ENCODE measurements around the gene COL20A1. TPM values are rescaled to one million over a fixed set of nuclear protein-coding genes. Genes with fewer than 3 reads are reported as not detected.

COL20A1 gene
- total and polyA plus RNA-seq, 2 donors (not counting 1 experiment from before 2014, with no cell fraction given) = not detected

GRCh38 chr20:63363981-63364561 lies 71.1 kb downstream of the COL20A1 start:
- no peak overlapping the region for H3K4me3 ChIP-seq (replicated peaks in 1 of 4; ENCODE audit: control extremely low read depth in 1 of 4, insufficient read depth in 1 of 4, low read depth in 3 of 4, low read length in 4 of 4)
- no peak overlapping the region for H3K27ac ChIP-seq (ENCODE audit: insufficient read depth, low read length)
- H3K9ac ChIP-seq (ENCODE audit: insufficient read depth, low read length) = no peak overlapping the region
- no peak for DNase-seq (ENCODE audit: low read depth in 2 of 2)
- H4K20me1 ChIP-seq (ENCODE audit: control insufficient read depth, extremely low read depth, insufficient read depth, low read length) = no peaks in the 10 kb centered on the region
- no peaks in the 10 kb centered on the region for H3K36me3 ChIP-seq (ENCODE audit: control insufficient read depth, insufficient read depth, low read length)
- no peaks in the 10 kb centered on the region for H3K9me3 ChIP-seq (ENCODE audit: control insufficient read depth, insufficient read depth, low read depth, low read length)
- no peak for TF ChIP-seq CTCF (conservative IDR thresholded peaks at IDR 0.05 in 1 of 2, IDR thresholded peaks at IDR 0.05 in 1 of 2; ENCODE audit: low read depth in 1 of 2, low read length in 2 of 2)
- no peak for TF ChIP-seq EZH2 (IDR thresholded peaks at IDR 0.05; ENCODE audit: low read length, missing control alignments)
- no peaks in the 10 kb centered on the region for H3K4me1 ChIP-seq (ENCODE audit: control insufficient read depth, extremely low read depth, insufficient read depth, low read length)
- H3K4me2 ChIP-seq (ENCODE audit: extremely low read depth, insufficient read depth, low read length) = no peak overlapping the region
- no peaks in the 10 kb centered on the region for H3K79me2 ChIP-seq (ENCODE audit: control insufficient read depth, insufficient read depth, low read length)
- H3K27me3 ChIP-seq (ENCODE audit: control insufficient read depth, insufficient read depth, low read length) = no peaks in the 10 kb centered on the region
- no peak overlapping the region for H2AFZ ChIP-seq (ENCODE audit: low read length)

- H3K27me3 ChIP-seq (ENCODE audit: control insufficient read depth, insufficient read depth, low read length) = no peaks in the 10 kb centered on the region
Measured at GRCh38 chr20:63364801-63365585, 72.0 kb downstream of the COL20A1 start.

More at GRCh38 chr20:63364801-63365585, 72.0 kb downstream of the COL20A1 start:
- no peak overlapping the region for H3K27ac ChIP-seq (ENCODE audit: insufficient read depth, low read length)
- H3K4me2 ChIP-seq (ENCODE audit: extremely low read depth, insufficient read depth, low read length) = no peak overlapping the region
- H3K4me3 ChIP-seq (replicated peaks in 1 of 4; ENCODE audit: control extremely low read depth in 1 of 4, insufficient read depth in 1 of 4, low read depth in 3 of 4, low read length in 4 of 4) = no peak overlapping the region
- H3K4me1 ChIP-seq (ENCODE audit: control insufficient read depth, extremely low read depth, insufficient read depth, low read length) = no peaks in the 10 kb centered on the region
- no peak for DNase-seq (ENCODE audit: low read depth in 2 of 2)
- H3K9ac ChIP-seq (ENCODE audit: insufficient read depth, low read length) = no peak overlapping the region
- H3K36me3 ChIP-seq (ENCODE audit: control insufficient read depth, insufficient read depth, low read length) = no peaks in the 10 kb centered on the region
- H3K79me2 ChIP-seq (ENCODE audit: control insufficient read depth, insufficient read depth, low read length) = no peaks in the 10 kb centered on the region
- no peaks in the 10 kb centered on the region for H4K20me1 ChIP-seq (ENCODE audit: control insufficient read depth, extremely low read depth, insufficient read depth, low read length)
- H3K9me3 ChIP-seq (ENCODE audit: control insufficient read depth, insufficient read depth, low read depth, low read length) = no peaks in the 10 kb centered on the region
- TF ChIP-seq EZH2 (IDR thresholded peaks at IDR 0.05; ENCODE audit: low read length, missing control alignments) (no peak), CTCF (conservative IDR thresholded peaks at IDR 0.05 in 1 of 2, IDR thresholded peaks at IDR 0.05 in 1 of 2; ENCODE audit: low read depth in 1 of 2, low read length in 2 of 2) (no peak)
- no peak overlapping the region for H2AFZ ChIP-seq (ENCODE audit: low read length)

Measured in fibroblast of lung (primary cell).